Activated CD8-positive, alpha-beta T cell treated with anti-CD3 and anti-CD28 coated beads for 36 hours (primary cell): Measurements from ENCODE around the gene EFCAB6. TPM values are rescaled to one million over a fixed set of nuclear protein-coding genes. Genes with fewer than 3 reads are reported as not detected.

ENCODE experiments used
- ATAC-seq: fragments of 200-7000 bp; cut with Tn5 transposase; one replicate; pipeline ENCODE4 v1.10.0; 2021; ENCODE audit warnings: mild to moderate bottlenecking, moderate library complexity
- CTCF ChIA-PET: fragments of 350-600 bp; sonication (Branson Sonifier 250); formaldehyde crosslinking; loops from one replicate; lab custom pipeline; 2021; ENCODE audit warnings: antibody characterized with exemption; lab: Charles Lee
- POLR2A ChIA-PET: fragments of 350-600 bp; sonication (Branson Sonifier 250); formaldehyde crosslinking; loops from one replicate; lab custom pipeline; 2021; ENCODE audit warnings: antibody characterized with exemption; lab: Charles Lee
- DNase-seq: peaks from one replicate; pipeline ENCODE4 v3.0.0-alpha.2; 2020
- H3K27ac Mint-ChIP-seq: one replicate; pipeline ENCODE4 v1.8.0; 2021; ENCODE audit warnings: mild to moderate bottlenecking, mixed read lengths
- H3K27me3 Mint-ChIP-seq: one replicate; pipeline ENCODE4 v1.8.0; 2021; ENCODE audit warnings: mixed read lengths
- H3K36me3 Mint-ChIP-seq: one replicate; pipeline ENCODE4 v1.8.0; 2021; ENCODE audit warnings: low read depth, mixed read lengths
- H3K4me1 Mint-ChIP-seq: one replicate; pipeline ENCODE4 v1.8.0; 2021; ENCODE audit warnings: low read depth, mixed read lengths
- H3K4me3 Mint-ChIP-seq: one replicate; pipeline ENCODE4 v1.8.0; 2021; ENCODE audit warnings: mild to moderate bottlenecking, moderate library complexity, mixed read lengths
- H3K9me3 Mint-ChIP-seq: one replicate; pipeline ENCODE4 v1.8.0; 2021; ENCODE audit warnings: mixed read lengths
- intact Hi-C: fragments of 100-400 bp; cut with micrococcal nuclease; formaldehyde crosslinking; loops from one replicate; pipeline ENCODE4 v1.10.0; 2022
- total RNA-seq, 2 experiments: library from RNA; stranded (reverse); gene quantifications; one replicate each; pipeline ENCODE4 v1.2.3, GENCODE V29; 2021
- TF ChIP-seq, protein P1 (sequence below): fragments of 200-600 bp; IDR thresholded peaks from one replicate; pipeline ENCODE4 v1.8.0; 2022; ENCODE audit warnings: antibody characterized with exemption, mild to moderate bottlenecking

Gene EFCAB6
- total RNA-seq, 2 experiments from 2014 or later: 0.16 to 0.29 TPM

DNA sequence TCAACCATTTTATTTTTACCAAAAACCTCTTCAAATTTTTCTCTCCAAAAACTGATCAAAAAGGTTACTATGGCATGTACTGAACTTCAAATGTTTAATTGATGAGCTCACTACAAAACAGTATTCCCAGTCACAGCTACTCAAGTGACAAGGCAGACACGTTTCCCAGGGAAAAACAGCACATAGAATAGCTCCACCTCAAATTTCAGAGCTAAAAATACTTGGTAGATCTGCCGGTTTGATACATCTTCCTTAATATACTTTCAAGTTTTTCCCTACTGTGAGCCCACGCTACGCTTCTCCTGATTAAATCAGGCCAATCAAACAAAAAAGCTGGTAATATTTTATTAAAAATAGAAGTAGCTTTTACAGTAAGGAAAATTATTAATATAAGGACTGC is 100.4 kb downstream of the EFCAB6 start:
- ChIA-PET POLR2A (no interaction called here), CTCF (interaction anchor here (0.6 kb wide), 1 partner anchor 138 kb away, joined by 4 read pairs; no protein-coding TSS in a partner anchor)
- TF ChIP-seq, protein P1, sequence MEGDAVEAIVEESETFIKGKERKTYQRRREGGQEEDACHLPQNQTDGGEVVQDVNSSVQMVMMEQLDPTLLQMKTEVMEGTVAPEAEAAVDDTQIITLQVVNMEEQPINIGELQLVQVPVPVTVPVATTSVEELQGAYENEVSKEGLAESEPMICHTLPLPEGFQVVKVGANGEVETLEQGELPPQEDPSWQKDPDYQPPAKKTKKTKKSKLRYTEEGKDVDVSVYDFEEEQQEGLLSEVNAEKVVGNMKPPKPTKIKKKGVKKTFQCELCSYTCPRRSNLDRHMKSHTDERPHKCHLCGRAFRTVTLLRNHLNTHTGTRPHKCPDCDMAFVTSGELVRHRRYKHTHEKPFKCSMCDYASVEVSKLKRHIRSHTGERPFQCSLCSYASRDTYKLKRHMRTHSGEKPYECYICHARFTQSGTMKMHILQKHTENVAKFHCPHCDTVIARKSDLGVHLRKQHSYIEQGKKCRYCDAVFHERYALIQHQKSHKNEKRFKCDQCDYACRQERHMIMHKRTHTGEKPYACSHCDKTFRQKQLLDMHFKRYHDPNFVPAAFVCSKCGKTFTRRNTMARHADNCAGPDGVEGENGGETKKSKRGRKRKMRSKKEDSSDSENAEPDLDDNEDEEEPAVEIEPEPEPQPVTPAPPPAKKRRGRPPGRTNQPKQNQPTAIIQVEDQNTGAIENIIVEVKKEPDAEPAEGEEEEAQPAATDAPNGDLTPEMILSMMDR: no peak
- intact Hi-C loops: no loop called here
- no peak overlapping the region for H3K4me3 Mint-ChIP-seq
- ATAC-seq (no peak), DNase-seq (no peak)
- no peaks in the 10 kb centered on the region for H3K4me1 Mint-ChIP-seq
- no peaks in the 10 kb centered on the region for H3K9me3 Mint-ChIP-seq
- no peak overlapping the region for H3K27ac Mint-ChIP-seq
- no peaks in the 10 kb centered on the region for H3K36me3 Mint-ChIP-seq
- peaks cover 15% of the 10 kb centered on the region for H3K27me3 Mint-ChIP-seq

DNA sequence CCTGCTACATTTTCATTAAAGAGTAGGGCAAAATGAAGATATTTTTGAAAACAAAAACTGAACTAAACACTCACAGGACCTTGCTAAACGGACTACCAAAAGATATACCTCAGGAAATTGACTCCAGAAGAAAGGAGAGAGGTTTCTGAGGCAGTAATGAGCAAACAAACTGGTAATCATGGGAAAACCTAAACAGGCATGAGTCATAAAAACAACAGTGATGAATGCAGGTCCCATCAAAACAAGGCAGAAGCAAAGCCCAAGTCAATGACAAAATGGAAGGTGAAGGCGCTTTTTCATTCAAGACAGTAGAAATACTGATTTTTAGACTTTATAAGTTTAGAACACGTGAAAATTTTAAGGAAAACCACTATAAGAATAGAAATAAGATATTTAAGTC is 104.5 kb downstream of the EFCAB6 start:
- Mint-ChIP-seq H3K27ac (no peak overlapping the region), H3K36me3 (no peaks in the 10 kb centered on the region), H3K9me3 (peaks cover 20% of the 10 kb centered on the region), H3K4me1 (no peaks in the 10 kb centered on the region), H3K4me3 (no peak overlapping the region), H3K27me3 (peaks cover 16% of the 10 kb centered on the region)
- TF ChIP-seq, protein P1: no peak
- POLR2A ChIA-PET: no interaction called here
- CTCF ChIA-PET: no interaction called here
- DNase-seq: no peak
- intact Hi-C loops: no loop called here
- no peak for ATAC-seq

DNA sequence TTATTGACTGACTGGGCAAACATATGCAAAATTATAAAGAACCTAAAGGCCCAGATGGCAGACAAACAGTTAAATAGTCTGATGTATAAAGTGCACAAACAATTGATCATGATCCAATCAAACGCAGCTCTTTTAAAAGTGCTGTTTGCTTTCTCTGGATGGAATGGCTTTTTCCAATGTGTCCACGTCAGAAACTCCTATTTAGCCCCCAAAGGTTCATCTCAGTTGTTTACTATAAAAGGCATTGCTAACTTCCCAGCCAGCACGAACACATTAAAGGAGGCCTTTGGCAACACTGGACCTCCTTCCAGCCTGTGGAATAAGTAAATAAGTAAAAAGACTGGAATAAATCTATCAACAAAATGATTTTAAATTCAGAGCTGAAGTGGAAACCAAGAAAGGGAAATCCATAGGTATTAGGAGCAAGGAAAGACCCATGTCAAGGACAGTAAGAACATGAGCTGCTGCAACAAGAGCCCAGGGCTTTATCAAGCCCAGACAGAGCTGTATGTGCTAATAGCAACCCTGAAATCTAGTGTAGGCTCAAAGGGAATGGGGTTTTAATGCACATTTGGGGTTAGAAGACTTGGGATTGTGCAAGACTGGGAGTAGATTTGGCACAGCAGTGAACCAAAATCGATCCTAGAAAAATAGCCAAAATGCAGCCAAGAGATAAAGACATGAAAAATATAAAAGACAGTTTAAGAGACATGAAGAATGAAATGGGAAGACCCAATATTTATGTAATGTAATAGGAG is 105.4 kb downstream of the EFCAB6 start:
- no peaks in the 10 kb centered on the region for H3K4me1 Mint-ChIP-seq
- TF ChIP-seq, protein P1: no peak
- ChIA-PET CTCF (no interaction called here), POLR2A (no interaction called here)
- no peak overlapping the region for H3K4me3 Mint-ChIP-seq
- H3K36me3 Mint-ChIP-seq: no peaks in the 10 kb centered on the region
- intact Hi-C loops: no loop called here
- DNase-seq (no peak), ATAC-seq (no peak)
- no peak overlapping the region for H3K27ac Mint-ChIP-seq
- H3K9me3 Mint-ChIP-seq: peaks cover 20% of the 10 kb centered on the region
- H3K27me3 Mint-ChIP-seq: peaks cover 14% of the 10 kb centered on the region

DNA sequence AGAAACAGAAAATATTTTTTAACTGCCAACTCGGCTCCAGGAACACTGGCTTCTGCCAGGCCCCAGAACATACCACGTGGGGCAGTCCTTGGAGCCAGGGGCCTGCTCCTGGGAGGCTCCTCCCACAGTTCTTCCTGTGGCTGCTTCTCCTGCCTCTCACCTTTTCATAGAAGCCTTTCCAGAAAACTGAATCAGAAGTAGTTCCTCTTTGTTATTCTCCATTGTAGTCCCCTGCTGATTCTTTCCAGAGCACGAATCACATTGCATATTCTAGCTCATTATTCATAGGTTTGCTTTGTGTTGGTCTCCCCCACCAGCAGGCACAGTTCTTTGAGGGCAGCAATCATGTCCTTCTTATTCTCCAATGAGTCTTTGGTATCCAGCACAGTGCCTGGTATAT is 106.0 kb downstream of the EFCAB6 start:
- no peaks in the 10 kb centered on the region for H3K4me1 Mint-ChIP-seq
- POLR2A ChIA-PET: no interaction called here
- H3K36me3 Mint-ChIP-seq: no peaks in the 10 kb centered on the region
- H3K9me3 Mint-ChIP-seq: peaks cover 20% of the 10 kb centered on the region
- H3K27ac Mint-ChIP-seq: no peak overlapping the region
- CTCF ChIA-PET: no interaction called here
- no peak for ATAC-seq
- DNase-seq: no peak
- peaks cover 14% of the 10 kb centered on the region for H3K27me3 Mint-ChIP-seq
- no peak overlapping the region for H3K4me3 Mint-ChIP-seq
- intact Hi-C loops: no loop called here
- TF ChIP-seq, protein P1: no peak

DNA sequence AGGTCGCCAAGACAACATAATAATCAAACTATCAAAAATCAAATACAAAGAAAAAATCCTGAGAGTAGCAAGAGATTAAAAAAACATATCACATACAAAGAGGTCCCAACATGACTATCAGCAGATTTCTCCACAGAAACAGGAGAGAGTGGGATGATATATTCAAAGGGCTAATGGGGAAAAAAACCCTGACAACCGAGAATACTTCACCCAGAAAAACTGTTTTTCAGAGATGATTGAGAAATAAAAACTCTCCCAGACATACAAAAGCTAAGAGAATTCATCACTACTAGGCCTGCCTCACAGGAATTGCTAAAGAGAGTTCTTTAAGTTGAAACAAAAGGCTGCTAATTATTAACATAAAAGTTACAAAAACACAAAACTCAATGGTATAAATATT is 108.1 kb downstream of the EFCAB6 start:
- H3K9me3 Mint-ChIP-seq: peaks cover 20% of the 10 kb centered on the region
- TF ChIP-seq, protein P1: no peak
- no peak overlapping the region for H3K4me3 Mint-ChIP-seq
- CTCF ChIA-PET: no interaction called here
- H3K27ac Mint-ChIP-seq: no peak overlapping the region
- H3K4me1 Mint-ChIP-seq: no peaks in the 10 kb centered on the region
- H3K27me3 Mint-ChIP-seq: peaks cover 18% of the 10 kb centered on the region
- ATAC-seq (no peak), DNase-seq (no peak)
- POLR2A ChIA-PET: no interaction called here
- intact Hi-C loops: no loop called here
- H3K36me3 Mint-ChIP-seq: no peaks in the 10 kb centered on the region
